ENCODE measurements around the gene MCM9. TPM values are rescaled to one million over a fixed set of nuclear protein-coding genes. Genes with fewer than 3 reads are reported as not detected.

The MCM9 gene
- total and polyA plus RNA-seq, 2 of the 4 experiments (the other 2 are of a cell fraction) = 3.5 to 7.2 TPM

DNA sequence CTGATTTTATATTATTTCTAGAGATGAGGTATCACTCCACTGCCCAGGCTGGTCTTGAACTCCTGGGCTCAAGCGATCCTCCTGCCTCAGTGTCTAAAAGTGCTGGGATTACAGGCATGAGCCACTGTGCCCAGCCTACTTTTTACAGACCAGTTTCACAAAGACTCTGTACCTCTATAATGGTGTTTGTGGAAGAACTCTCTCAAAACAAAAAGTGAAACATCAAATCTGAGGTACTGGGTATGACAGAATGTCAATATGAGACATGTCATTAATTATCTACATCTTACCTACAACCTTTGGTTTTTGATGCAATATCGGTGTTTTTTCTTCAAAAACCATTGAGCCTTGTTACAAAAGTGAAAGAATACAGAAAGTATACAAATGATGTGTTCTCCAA lies 49.4 kb upstream of the MCM9 start:
- BruUV-seq (replicated peaks) = no TSS peak
- no peak overlapping the region for H3K23ac ChIP-seq (ENCODE audit: low read depth, low read length)
- no peaks in the 10 kb centered on the region for H3K27me3 ChIP-seq (ENCODE audit: control insufficient read depth, insufficient read depth, low read length)
- intact Hi-C loops (cut with micrococcal nuclease) = no loop called here
- no peak overlapping the region for H2BK120ac ChIP-seq (ENCODE audit: low read depth, low read length)
- H2AK9ac ChIP-seq (replicated peaks; ENCODE audit: low read depth, low read length, poor library complexity) = no peak overlapping the region
- H3K36me3 ChIP-seq (ENCODE audit: control insufficient read depth, insufficient read depth, low read length) = no peaks in the 10 kb centered on the region
- H4K20me1 ChIP-seq (ENCODE audit: insufficient read depth, low read length) = no peaks in the 10 kb centered on the region
- ATAC-seq (ENCODE audit: low read depth) = no peak
- H2AFZ ChIP-seq (replicated peaks; ENCODE audit: low read length, poor library complexity) = no peak overlapping the region
- H2BK15ac ChIP-seq (ENCODE audit: low read depth, low read length) = no peak overlapping the region
- no peak overlapping the region for H4K5ac ChIP-seq (ENCODE audit: low read depth, low read length)
- H3K9ac ChIP-seq (ENCODE audit: low read depth, low read length) = no peak overlapping the region
- no peak overlapping the region for H3K4me3 ChIP-seq (ENCODE audit: insufficient read depth, low read depth, low read length)
- no peaks in the 10 kb centered on the region for H3K4me1 ChIP-seq (ENCODE audit: control insufficient read depth, insufficient read depth, low read length)
- TF ChIP-seq RCOR1 (IDR thresholded peaks at IDR 0.05; ENCODE audit: insufficient replicate concordance, low read length) (no peak), POLR2A (IDR thresholded peaks at IDR 0.05; ENCODE audit: low read depth, low read length) (no peak), BHLHE40 (IDR thresholded peaks at IDR 0.05; ENCODE audit: low read depth, low read length) (no peak), CEBPB (IDR thresholded peaks at IDR 0.05; ENCODE audit: low read depth, low read length) (no peak), MAFK (IDR thresholded peaks at IDR 0.05; ENCODE audit: low read depth, low read length) (no peak), FOS (IDR thresholded peaks at IDR 0.05; ENCODE audit: low read depth, low read length) (no peak), CHD1 (IDR thresholded peaks at IDR 0.05; ENCODE audit: low read depth, low read length) (no peak), RAD21 (IDR thresholded peaks at IDR 0.05; ENCODE audit: low read length) (no peak), NFE2L2 (IDR thresholded peaks at IDR 0.05; ENCODE audit: low read depth, low read length) (no peak), MXI1 (IDR thresholded peaks at IDR 0.05; ENCODE audit: borderline replicate concordance, low read depth, low read length) (no peak), SMC3 (IDR thresholded peaks at IDR 0.05; ENCODE audit: low read depth, low read length) (no peak)
- TF ChIP-seq, protein P1, sequence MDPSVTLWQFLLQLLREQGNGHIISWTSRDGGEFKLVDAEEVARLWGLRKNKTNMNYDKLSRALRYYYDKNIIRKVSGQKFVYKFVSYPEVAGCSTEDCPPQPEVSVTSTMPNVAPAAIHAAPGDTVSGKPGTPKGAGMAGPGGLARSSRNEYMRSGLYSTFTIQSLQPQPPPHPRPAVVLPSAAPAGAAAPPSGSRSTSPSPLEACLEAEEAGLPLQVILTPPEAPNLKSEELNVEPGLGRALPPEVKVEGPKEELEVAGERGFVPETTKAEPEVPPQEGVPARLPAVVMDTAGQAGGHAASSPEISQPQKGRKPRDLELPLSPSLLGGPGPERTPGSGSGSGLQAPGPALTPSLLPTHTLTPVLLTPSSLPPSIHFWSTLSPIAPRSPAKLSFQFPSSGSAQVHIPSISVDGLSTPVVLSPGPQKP (IDR thresholded peaks at IDR 0.05; ENCODE audit: borderline replicate concordance, low read depth, low read length) = no peak
- TF ChIP-seq, protein P2, sequence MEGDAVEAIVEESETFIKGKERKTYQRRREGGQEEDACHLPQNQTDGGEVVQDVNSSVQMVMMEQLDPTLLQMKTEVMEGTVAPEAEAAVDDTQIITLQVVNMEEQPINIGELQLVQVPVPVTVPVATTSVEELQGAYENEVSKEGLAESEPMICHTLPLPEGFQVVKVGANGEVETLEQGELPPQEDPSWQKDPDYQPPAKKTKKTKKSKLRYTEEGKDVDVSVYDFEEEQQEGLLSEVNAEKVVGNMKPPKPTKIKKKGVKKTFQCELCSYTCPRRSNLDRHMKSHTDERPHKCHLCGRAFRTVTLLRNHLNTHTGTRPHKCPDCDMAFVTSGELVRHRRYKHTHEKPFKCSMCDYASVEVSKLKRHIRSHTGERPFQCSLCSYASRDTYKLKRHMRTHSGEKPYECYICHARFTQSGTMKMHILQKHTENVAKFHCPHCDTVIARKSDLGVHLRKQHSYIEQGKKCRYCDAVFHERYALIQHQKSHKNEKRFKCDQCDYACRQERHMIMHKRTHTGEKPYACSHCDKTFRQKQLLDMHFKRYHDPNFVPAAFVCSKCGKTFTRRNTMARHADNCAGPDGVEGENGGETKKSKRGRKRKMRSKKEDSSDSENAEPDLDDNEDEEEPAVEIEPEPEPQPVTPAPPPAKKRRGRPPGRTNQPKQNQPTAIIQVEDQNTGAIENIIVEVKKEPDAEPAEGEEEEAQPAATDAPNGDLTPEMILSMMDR (conservative IDR thresholded peaks at IDR 0.05; ENCODE audit: low read depth, low read length) = no peak
- no peaks in the 10 kb centered on the region for H3K9me1 ChIP-seq (ENCODE audit: insufficient read depth, low read length)
- no peak overlapping the region for H3K4ac ChIP-seq (ENCODE audit: low read depth, low read length)
- DNase-seq = no peak
- POLR2A ChIA-PET (ENCODE audit: unreplicated experiment) = no interaction called here
- H2BK5ac ChIP-seq (ENCODE audit: low read depth, low read length, poor library complexity, severe bottlenecking) = no peak overlapping the region
- no peak overlapping the region for H3K27ac ChIP-seq (ENCODE audit: insufficient read depth, low read length)
- no peak overlapping the region for H2BK20ac ChIP-seq (ENCODE audit: low read depth, low read length)
- H2AK5ac ChIP-seq (ENCODE audit: low read depth, low read length) = no peak overlapping the region
- dilution Hi-C loops (cut with HindIII; ENCODE audit: low sequenced_read_pairs, unreplicated experiment) = no loop called here
- CTCF ChIA-PET = no interaction called here
- H3K18ac ChIP-seq (ENCODE audit: low read depth, low read length) = no peak overlapping the region
- no peak overlapping the region for H3K14ac ChIP-seq (replicated peaks; ENCODE audit: low read depth, low read length)
- no peak overlapping the region for H4K91ac ChIP-seq (ENCODE audit: insufficient read depth, low read depth, low read length)
- H4K8ac ChIP-seq (ENCODE audit: low read depth in 2 of 2, low read length in 2 of 2) = no peak overlapping the region
- WGBS, 2 experiments (ENCODE audit: extremely low coverage in 2 of 2, insufficient read length in 1 of 2) = no CpG with 5 or more reads among the region's 2 CpGs
- no peak overlapping the region for H3K4me2 ChIP-seq (ENCODE audit: low read depth, low read length)
- no peaks in the 10 kb centered on the region for H3K79me1 ChIP-seq (ENCODE audit: low read depth in 1 of 2, low read length in 2 of 2)
- in situ Hi-C loops (cut with MboI; ENCODE audit: low sequenced_read_pairs) = no loop called here
- no peak overlapping the region for H3K56ac ChIP-seq (ENCODE audit: extremely low read depth, insufficient read depth, low read length)
- no peaks in the 10 kb centered on the region for H3K9me3 ChIP-seq (ENCODE audit: control insufficient read depth, insufficient read depth, low read length)

Data from IMR-90 (cell line).